ENCODE results near the gene PGGHG.
"Not testable (repeated sequence)": the region's sequence is repeated elsewhere in the genome, so short reads cannot be mapped to it uniquely, and the experiment has no call there.

The PGGHG gene

DNA sequence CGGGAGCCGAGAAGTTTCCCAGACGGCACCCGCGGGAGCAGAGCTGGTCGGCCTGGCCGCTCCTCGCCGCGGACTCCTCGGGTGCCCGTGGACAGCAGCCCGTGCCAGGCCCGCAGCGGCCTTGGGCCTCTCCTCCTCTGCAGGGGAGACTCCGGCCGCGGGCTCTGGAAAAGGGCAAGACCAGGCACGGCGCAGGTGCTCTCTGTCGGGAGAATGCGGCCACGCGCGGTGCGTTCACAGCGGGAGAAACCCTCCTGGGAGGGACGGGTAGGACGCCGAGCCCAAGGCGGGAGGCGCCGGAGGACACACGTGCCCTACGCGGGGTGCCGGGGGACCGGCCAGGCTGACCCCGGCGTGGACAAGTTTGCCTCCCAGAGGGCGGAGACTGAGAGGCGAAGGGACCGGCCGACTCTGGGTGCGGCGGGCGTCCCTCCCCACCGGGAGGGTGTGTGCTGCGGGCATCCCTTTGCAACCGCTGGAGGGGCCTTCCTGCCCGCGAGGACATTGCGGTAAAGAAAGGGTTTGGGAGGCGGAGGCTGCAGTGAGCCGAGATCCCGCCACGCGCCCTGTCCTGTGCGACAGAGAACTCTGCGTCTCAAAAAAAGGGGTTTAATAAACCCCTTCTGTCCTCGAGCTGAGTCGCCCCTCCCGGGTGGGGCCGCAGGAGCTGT lies 27.2 kb downstream of the PGGHG start:
- no peak for DNase-seq

DNA sequence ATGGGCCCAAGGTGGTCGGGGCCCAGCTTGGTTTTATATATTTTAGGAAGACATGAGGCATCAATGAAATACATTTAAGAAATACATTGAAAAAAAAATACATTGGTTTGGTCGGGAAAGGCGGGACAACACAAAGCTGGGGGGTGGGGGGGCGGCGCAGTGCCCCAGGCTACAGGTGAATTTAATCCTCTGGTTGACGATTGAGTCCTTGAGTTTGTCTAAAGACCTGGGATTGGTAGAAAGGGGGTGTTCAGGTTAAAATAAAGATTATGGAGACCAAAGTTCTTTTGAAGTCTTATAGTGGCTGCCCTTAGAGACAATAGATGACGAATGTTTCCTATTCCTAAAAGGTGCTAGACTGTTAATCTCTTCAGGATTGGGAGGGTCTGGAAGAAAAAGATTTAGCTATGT lies 28.0 kb downstream of the PGGHG start:
- DNase-seq, result no peak

DNA sequence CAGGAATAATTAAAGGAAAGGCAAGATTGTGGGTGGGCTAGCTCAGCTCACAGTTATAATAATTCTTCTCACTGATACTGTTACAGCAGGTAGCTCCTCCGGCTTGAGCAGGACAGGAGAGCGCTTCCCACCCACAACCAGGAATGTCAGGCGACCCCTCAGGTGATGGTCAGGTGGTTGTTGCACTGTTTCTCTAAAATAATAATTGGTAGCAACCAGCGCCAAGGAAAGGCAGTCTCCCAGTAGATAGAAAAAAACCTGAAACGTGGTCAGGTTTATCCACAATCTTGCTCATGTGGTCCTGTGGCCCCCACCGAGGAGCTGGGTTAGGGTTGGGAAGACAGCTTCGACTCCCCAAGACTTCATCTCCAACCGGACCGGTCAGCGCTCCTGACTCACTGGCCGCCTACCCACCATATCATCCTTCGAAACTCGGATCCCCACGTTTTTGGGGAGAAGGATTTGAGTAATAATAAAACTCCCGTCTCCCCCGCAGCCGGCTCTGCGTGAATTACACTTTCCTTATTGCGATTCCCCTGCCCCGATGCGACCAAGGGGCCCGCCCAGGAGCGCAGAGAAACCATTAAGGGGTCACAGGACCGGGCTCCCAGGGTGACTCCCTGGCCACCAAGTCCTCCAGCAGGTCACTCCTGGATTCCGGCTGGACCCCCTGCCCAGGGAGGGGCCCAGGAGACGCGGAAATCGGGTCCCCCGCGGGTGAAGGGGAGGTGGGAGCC lies 28.9 kb downstream of the PGGHG start:
- not testable (repeated sequence) for DNase-seq

DNA sequence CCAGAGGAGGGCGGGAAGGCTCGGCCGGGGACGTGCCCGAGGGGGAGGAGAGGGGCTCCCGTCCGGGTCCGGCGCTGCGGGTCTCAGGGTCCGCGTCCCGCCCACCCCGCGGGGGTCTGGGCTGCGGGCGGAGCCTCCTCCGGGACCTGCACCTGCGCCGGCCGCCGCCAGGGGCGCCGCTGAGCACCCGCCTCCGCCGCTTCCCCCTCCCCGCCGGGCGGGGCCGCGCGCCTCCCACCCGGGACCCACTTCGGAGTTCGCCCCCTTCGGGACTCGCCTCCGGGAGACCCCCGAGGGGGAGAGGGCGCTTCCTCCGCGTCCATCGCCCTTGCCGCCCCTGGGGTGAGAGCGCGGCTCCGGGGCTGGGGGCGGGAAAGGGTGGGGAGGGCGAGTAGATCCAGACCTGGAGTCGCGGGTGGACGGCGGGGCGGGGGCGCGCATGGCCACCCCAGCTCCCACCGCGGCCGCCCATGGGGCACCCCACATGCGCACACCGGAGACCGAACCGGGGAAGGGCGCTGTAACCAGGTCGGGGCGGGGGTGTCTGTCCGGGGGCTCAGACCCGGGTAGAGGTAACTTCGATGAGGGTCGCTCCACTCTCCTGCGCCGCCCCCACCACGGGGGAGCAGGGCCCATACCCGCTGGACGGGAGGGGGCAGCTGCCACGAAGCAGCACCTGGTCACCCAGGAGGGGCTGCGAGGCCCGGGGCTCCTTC lies 29.6 kb downstream of the PGGHG start:
- DNase-seq, result not testable (repeated sequence)

DNA sequence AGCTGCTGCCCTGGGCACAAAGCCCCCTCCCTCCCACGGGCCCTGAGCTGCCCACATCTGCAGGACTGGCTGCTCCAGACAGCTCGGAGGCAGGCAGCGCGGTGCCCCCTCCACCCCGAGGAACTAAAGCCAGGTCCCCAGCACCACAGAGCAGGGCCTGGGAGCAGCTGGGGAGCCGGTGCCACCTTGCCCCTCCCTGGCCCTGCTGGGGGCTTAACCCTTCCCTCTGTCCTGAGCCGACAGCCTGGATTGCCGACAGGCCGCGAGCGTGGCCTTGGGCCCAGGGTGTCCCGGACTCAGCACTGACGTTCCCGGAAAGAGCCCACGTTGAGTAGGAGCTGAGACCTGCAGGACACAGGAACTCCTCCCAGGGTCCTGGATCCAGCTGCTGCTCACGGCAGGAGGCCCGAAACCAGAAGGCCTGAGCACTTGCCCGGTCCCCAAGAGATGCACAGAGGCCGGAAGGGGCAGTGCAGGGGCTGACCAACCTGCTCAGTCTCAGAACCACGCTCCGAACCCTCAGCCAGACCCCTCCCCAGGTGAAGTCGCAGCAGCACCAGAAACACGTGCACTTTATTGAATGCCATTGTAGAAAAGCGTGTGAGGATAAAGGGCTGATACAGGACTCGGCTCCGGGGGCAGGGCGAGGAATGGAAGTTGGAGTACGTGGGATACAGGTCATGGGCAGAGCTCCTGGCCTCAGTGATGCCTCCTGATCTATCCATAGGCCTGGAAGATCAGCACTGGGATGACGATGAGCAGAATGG lies 30.4 kb downstream of the PGGHG start:
- DNase-seq, result peak; percentile 20

DNA sequence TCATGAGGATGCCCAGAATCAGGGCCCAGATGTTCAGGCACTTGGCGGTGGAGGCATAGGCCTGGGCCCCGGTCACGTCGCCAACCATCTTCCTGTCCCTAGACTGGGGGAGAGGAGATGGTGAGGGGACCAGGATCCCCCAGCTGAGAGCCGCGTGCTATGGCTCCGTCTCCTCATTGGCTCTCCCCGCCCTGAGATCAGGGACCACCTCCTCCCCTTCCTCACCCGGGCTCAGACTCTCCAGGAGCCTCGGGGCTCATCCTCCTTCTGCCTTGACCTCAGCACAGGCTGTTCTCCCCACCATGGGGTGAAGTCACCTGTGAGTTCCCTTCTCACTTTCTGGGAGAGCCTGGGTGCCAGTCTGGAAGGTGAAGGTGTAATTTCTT lies 31.0 kb downstream of the PGGHG start:
- DNase-seq, result not testable (repeated sequence)

DNA sequence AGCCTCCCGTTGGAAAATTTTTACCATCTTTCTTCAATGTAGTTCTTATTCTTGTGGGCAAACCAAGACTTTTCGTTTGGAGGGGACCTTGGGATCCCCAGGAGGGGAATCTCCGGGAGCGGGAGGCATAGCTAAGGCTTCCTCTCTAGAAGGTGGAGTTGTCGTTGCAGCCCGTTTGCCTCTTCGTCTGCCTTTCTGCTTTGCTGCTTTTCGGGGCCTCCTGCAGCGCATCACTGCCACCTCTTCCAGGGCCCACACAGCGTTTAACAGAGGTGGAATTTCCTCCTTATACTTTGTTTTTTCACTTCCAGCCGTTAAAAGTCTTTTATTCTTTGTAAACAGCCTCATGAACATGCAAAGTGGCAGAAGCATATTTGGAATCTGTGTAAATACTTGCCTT lies 35.2 kb downstream of the PGGHG start:
- no peak for DNase-seq

DNA sequence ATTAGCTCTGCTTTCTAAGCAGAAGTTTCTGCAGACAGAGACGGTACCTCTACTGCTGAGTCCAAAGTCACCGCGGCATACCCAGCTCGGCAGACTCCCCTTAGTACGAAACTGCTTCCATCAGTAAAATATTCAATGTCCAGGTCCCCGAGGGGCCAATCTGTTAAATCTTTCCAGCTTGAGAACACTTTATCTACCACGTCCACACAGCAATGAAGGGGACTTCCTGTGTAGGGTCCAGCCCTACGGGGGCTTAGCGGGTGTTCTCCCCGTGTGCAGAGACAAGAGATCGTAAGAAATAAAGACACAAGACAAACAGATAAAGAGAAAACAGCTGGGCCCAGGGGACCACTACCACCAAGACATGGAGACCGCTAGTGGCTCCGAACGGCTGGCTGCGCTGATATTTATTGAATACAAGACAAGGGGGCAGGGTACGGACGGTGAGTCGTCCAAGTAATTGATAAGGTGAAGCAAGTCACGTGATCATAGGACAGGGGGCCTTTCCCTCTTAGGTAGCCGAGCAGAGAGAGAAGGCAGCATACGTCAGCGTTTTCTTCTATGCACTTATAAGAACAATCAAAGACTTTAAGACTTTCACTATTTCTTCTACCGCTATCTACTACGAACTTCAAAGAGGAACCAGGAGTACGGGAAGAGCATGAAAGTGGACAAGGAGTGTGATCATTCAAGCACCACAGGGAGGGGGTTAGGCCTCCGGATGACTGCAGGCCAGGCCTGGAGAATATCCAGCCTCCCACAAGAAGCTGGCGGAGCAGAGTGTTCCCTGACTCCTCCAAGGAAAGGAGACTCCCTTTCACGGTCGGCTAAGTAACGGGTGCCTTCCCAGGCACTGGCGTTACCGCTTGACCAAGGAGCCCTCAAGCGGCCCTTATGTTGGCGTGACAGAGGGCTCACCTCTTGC lies 35.9 kb downstream of the PGGHG start:
- DNase-seq, result not testable (repeated sequence)

DNA sequence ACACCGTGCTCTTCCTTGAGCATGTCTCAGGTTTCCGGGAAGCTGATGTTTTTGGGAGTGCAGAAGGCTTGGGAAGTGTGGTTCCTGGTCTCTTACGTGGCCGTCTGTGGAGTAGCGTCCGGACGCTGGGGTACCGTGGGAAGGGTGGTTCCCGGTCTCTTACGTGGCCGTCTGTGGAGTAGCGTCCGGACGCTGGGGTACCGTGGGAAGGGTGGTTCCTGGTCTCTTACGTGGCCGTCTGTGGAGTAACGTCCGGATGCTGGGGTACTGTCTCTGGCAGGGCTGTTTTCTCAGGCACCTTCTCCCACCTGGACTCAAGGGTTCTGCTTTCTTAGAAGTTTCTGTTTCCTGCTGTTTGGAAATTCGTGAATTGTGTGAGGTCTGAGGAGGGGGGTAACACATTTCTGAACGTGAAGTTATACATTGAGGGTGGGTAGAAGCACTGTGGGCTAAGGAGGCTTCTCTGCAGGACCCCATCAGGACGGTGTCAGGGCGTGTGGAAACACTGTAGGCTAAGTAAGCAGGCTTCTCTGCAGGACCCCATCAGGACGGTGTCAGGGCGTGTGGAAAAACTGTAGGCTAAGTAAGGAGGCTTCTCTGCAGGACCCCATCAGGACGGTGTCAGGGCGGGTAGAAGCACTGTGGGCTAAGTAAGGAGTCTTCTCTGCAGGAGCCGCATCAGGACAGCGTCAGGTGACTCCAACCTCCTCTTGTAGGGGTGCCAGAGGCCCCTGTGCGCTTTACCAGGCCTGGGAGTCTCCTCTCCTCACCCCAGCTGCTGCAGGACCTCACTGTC lies 37.1 kb downstream of the PGGHG start:
- no peak for DNase-seq

DNA sequence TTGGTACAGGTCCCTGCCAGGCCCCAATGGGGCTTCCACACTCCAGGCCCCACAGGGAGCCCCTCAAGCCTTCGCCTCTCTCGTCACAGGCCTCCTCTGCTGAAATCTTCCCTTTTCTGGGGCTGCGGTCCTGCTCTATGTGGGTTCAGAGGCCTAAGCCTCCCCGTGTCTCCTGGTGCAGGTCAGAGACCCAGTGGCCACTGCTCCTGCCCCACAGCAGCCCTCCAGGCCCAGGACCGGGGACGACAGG lies 37.6 kb downstream of the PGGHG start:
- no peak for DNase-seq

DNA sequence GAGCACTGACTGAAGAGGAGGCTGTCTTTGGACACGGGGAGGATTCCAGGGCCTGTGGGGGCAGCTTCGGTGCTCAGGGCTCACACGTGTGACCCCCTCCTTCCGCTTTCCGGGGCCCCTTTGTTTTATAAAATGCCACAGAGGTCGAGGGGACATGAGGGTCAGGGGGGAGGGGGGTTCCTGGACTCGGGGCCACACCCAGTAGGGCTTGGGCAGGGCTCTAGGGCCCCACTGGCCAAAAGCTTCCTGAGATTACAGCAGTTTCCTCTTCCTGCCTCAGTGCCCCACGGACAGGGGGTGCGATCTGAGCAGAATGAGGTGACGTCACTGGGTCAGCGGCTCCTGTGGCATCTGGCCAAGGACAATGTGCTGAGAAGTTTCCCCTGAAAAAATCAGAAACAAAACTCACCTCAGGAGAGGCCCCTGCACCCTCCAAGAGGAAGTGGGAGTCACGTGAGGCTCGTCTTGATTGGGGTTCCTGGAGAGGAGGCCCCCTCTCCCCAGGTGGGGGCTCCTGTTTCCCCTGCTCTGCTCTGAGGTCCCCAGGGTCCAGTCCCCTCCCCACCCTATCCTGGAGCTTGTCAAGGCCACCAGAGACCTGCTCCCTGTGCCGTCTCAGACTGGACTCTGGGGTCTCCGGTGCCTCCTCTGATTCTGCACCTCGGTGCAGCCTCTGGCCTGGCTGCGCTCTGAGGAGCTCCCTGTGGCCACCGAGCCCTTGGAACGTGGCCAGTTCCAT lies 38.1 kb downstream of the PGGHG start:
- DNase-seq, result peak; percentile 64

DNA sequence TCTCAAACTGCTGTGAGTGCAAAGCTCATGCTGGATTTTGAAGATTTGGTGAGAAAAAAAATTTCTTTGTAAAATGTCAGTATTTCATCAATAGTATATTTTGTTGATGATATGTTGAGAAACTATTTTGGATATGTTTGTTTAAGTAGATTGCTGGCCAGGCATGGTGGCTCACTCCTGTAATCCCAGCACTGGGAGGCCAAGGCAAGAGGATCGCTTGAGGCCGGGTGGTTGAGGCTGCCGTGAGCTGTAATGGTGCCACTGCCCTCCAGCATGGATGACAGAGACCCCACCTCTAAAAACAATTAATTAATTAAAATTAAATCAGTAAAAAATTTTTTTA lies 38.6 kb downstream of the PGGHG start:
- no peak for DNase-seq

DNA sequence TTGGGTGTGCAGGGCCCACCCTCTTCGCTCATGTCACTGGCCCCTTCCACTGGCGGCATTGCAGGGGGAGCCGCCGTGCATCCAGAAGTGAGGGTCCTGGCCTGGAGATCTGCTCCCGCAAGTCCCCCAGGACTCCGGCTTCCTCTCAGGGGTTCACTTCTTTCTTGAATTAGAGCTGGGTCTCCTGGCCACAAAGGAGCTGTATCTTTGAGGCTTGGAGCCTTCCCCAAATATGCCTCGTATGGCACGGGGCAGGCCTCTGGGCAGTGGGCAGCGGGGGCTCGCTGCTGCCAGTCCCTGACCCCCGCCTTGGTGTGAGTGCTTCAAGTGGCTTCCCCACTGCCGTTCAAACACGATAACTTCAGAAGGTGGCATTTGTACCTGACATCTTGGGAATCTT lies 39.1 kb downstream of the PGGHG start:
- DNase-seq, result no peak

DNA sequence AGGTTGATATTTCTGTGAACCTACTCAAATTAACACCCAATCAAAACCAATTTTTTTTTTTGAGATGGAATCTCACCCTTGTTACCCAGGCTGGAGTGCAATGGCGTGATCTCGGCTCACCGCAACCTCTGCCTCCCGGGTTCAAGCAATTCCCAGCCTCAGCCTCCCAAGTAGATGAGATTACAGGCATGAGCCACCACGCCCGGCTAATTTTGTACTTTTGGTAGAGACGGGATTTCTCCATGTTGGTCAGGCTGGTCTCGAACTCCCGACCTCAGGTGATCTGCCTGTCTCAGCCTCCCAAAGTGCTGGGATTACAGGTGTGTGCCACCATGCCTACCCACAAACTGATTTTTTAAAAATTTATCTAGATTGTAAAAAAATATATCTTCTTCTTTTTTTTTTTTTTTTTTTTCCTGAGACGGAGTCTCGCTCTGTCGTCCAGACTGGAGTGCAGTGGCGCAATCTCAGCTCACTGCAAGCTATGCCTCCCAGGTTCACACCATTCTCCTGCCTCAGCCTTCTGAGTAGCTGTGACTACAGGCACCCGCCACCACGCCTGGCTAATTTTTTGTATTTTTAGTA lies 39.7 kb downstream of the PGGHG start:
- DNase-seq, result not testable (repeated sequence)

DNA sequence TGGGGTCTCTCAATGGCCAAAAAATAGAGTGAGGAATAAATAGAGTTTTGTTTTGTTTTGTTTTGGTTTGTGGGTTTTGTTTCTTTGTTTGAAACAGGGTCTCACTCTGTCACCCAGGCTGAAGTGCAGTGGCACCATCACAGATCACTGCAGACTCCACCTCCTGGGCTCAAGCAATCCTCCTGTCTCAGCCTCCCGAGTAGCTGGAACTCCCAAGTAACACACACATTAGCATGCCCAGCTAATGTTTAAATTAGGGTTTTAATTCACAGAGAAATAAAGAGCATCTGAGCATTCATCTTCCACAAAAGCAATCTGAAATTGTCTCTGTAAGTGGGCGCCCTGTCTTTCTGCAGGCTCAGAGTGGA lies 40.9 kb downstream of the PGGHG start:
- DNase-seq, result no peak

DNA sequence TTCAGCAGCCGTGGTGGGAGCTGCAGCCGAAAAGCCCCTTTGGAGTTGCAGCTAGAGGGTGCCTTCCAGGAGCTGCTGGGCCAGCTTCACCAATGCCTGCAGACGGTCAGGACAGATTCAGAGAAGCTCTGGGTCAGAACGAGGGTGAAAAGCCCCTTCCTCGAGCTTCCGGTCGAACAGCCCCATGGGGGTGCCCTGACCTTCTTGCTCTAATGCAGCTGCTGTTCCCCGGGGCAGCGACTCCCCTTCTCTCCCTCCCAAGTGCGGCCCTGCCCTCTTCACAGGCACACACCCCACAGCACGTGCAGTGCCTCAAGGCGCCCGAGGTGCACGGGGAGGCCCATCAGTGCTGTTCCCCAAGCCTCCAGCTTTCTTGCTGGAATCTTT lies 41.4 kb downstream of the PGGHG start:
- no peak for DNase-seq

DNA sequence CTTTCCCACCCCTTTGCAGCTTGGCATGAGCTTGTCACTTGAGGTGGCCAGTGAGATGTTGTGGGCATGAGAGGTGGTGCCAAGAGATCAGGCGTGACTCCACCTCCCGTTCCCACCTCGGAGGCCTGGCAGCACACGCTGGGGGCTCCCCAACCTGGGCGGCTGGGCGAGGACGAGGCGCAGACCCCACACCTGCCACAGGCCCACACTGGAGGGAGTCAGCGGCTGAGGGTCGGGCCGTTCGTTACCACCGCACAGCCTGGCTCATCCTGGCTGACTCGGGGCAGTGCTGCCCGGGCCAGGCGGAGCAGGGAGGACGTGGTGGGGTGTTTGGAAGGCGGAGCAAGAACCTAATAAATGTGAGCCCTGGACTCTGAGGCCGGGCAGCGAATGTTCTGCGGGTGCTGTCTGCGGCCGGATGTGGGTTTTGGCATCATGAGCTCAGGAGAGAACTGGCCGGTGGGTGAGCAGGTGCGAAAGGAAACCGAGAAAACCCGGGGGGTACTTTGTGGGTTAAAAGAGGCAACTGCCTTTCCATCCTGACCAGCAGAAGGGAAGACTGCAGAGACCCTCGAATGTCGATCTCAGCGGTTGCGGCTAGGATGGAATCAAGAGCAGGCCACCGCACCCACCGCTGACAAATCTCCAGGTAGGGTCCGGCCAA lies 41.9 kb downstream of the PGGHG start:
- DNase-seq, result no peak

DNA sequence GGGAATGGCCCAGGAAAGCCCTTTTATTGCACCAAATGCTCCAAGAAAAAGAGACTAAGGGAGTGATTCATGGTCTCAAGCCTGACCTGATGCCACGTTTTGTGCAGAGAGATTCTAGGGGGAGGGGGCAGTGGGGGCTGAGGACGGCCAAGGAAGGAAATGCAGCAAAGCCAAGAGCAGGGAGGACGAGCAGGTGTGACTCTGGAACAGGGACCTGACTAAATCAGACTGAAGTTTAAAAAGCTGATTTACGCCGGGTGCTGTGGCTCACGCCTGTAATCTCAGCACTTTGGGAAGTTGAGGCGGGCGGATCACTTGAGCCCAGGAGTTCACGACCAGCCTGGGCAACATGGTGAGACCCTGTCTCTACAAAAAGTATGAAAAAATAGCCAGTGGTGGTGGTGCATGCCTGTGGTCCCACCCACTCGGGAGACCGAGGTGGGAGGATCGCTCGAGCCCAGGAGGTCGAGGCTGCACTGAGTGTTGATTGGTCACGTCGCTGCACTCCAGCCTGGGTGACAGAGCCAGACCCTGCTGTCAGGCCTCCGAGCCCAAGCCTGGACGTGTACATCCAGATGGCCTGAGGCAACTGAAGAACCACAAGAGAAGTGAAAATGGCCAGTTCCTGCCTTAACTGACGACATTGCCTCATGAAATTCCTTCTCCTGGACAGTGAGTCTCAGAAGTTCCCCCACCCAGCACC lies 42.6 kb downstream of the PGGHG start:
- no peak for DNase-seq
